MM.1S (cell line): ENCODE measurements around the gene IL26.

Experiments used
- CTCF ChIP-seq: fragments of 300-600 bp; sonication (generic); IDR thresholded peaks from 2 replicates; pipeline ENCODE4 v1.5.1; 2016; ENCODE audit warnings: antibody characterized with exemption, low read length, mixed read lengths
- EZH2 ChIP-seq: fragments of 300-600 bp; sonication (generic); optimal IDR thresholded peaks from 2 replicates; pipeline ENCODE3; 2017; ENCODE audit warnings: low read depth, mild to moderate bottlenecking, antibody characterized with exemption, low read length, mixed read lengths
- EZH2phosphoT487 ChIP-seq: fragments of 300-600 bp; sonication (generic); IDR thresholded peaks from 2 replicates; pipeline ENCODE4 v1.6.1; 2018; ENCODE audit warnings: antibody characterized with exemption, low read length

GRCh38 chr12:68261896-68262295, 36.3 kb upstream of the IL26 start:
- TF ChIP-seq CTCF = no peak
- TF ChIP-seq EZH2 = no peak
- TF ChIP-seq EZH2phosphoT487 = no peak
